NCI-H1048 (cell line): ENCODE results near the gene TRAPPC2L.
"Not testable (repeated sequence)": the region's sequence is repeated elsewhere in the genome, so short reads cannot be mapped to it uniquely, and the experiment has no call there.

Source experiments
- DNase-seq: peaks from one replicate; lab custom pipeline; 2025; lab: John Stamatoyannopoulos, UW

Gene TRAPPC2L

GRCh38 chr16:88819126-88819525 lies 37.8 kb upstream of the TRAPPC2L start:
- DNase-seq: no peak

- DNase-seq: no peak
Measured at GRCh38 chr16:88820385-88821025, 36.4 kb upstream of the TRAPPC2L start.

- DNase-seq: no peak
Measured at GRCh38 chr16:88821168-88821850, 35.6 kb upstream of the TRAPPC2L start.

- no peak for DNase-seq
Measured at GRCh38 chr16:88822281-88823040, 34.5 kb upstream of the TRAPPC2L start.

- DNase-seq: not testable (repeated sequence)
Measured at GRCh38 chr16:88823646-88824045, 33.3 kb upstream of the TRAPPC2L start.

- no peak for DNase-seq
Measured at GRCh38 chr16:88824256-88825077, 32.5 kb upstream of the TRAPPC2L start.

- no peak for DNase-seq
Measured at GRCh38 chr16:88825146-88825545, 31.8 kb upstream of the TRAPPC2L start.

- DNase-seq: no peak
Measured at GRCh38 chr16:88826070-88826840, 30.7 kb upstream of the TRAPPC2L start.

GRCh38 chr16:88827727-88828126 lies 29.2 kb upstream of the TRAPPC2L start:
- no peak for DNase-seq

GRCh38 chr16:88828711-88829110 lies 28.2 kb upstream of the TRAPPC2L start:
- DNase-seq: no peak

GRCh38 chr16:88830258-88830657 lies 26.7 kb upstream of the TRAPPC2L start:
- DNase-seq: no peak

- no peak for DNase-seq
Measured at GRCh38 chr16:88830783-88831182, 26.1 kb upstream of the TRAPPC2L start.

GRCh38 chr16:88831838-88832237 lies 25.1 kb upstream of the TRAPPC2L start:
- DNase-seq: no peak

- no peak for DNase-seq
Measured at GRCh38 chr16:88833086-88833485, 23.8 kb upstream of the TRAPPC2L start.

- no peak for DNase-seq
Measured at GRCh38 chr16:88834670-88835069, 22.3 kb upstream of the TRAPPC2L start.

GRCh38 chr16:88835383-88835782 lies 21.5 kb upstream of the TRAPPC2L start:
- no peak for DNase-seq

GRCh38 chr16:88835818-88836217 lies 21.1 kb upstream of the TRAPPC2L start:
- no peak for DNase-seq

- DNase-seq: no peak
Measured at GRCh38 chr16:88836791-88837190, 20.1 kb upstream of the TRAPPC2L start.

- DNase-seq: no peak
Measured at GRCh38 chr16:88837806-88838205, 19.1 kb upstream of the TRAPPC2L start.

- DNase-seq: no peak
Measured at GRCh38 chr16:88838566-88838965, 18.4 kb upstream of the TRAPPC2L start.

- no peak for DNase-seq
Measured at GRCh38 chr16:88839026-88839529, 17.8 kb upstream of the TRAPPC2L start.
